GM19438 (cell line): Measurements from ENCODE around the gene MYO1B.
A peak's percentile ranks its signal among the peaks of the same experiment; 100 is the strongest.

Experiments
- ATAC-seq: cut with Tn5 transposase; IDR thresholded peaks from one replicate; pipeline ENCODE4 v1.9.1; 2021; ENCODE audit warnings: low read depth; ENCODE audit not compliant: unreplicated experiment

Gene MYO1B

GRCh38 chr2:191318037-191318728, 73.0 kb downstream of the MYO1B start:
- no peak for ATAC-seq

- ATAC-seq: no peak
Observed at GRCh38 chr2:191318729-191319078, 73.5 kb downstream of the MYO1B start.

- no peak for ATAC-seq
Observed at GRCh38 chr2:191319186-191319585, 74.0 kb downstream of the MYO1B start.

GRCh38 chr2:191320881-191321280, 75.7 kb downstream of the MYO1B start:
- ATAC-seq: no peak

GRCh38 chr2:191321861-191322662, 76.9 kb downstream of the MYO1B start:
- peak; percentile 91 for ATAC-seq

GRCh38 chr2:191322828-191323506, 77.8 kb downstream of the MYO1B start:
- ATAC-seq: no peak

- no peak for ATAC-seq
Observed at GRCh38 chr2:191325651-191326365, 80.6 kb downstream of the MYO1B start.

GRCh38 chr2:191327484-191327883, 82.3 kb downstream of the MYO1B start:
- no peak for ATAC-seq

- no peak for ATAC-seq
Observed at GRCh38 chr2:191328150-191328809, 83.1 kb downstream of the MYO1B start.

GRCh38 chr2:191329841-191330240, 84.6 kb downstream of the MYO1B start:
- no peak for ATAC-seq

GRCh38 chr2:191333911-191334357, 88.7 kb downstream of the MYO1B start:
- ATAC-seq: no peak

- no peak for ATAC-seq
Observed at GRCh38 chr2:191335875-191336464, 90.8 kb downstream of the MYO1B start.

- no peak for ATAC-seq
Observed at GRCh38 chr2:191341436-191341835, 96.2 kb downstream of the MYO1B start.

GRCh38 chr2:191343796-191344338, 98.7 kb downstream of the MYO1B start:
- ATAC-seq: no peak

- ATAC-seq: no peak
Observed at GRCh38 chr2:191345788-191346187, 100.6 kb downstream of the MYO1B start.

GRCh38 chr2:191347154-191347553, 102.0 kb downstream of the MYO1B start:
- no peak for ATAC-seq

GRCh38 chr2:191347881-191348280, 102.7 kb downstream of the MYO1B start:
- ATAC-seq: no peak

- ATAC-seq: no peak
Observed at GRCh38 chr2:191349990-191350389, 104.8 kb downstream of the MYO1B start.

- no peak for ATAC-seq
Observed at GRCh38 chr2:191350826-191351225, 105.6 kb downstream of the MYO1B start.

- no peak for ATAC-seq
Observed at GRCh38 chr2:191351298-191351697, 106.1 kb downstream of the MYO1B start.
